Astrocyte of the cerebellum (primary cell): ENCODE data around the gene LRG1.
A peak's percentile ranks its signal among the peaks of the same experiment; 100 is the strongest.

Experiments
- DNase-seq: peaks from one replicate; pipeline ENCODE4 v3.0.0-alpha.2; 2011; ENCODE audit warnings: low read depth
- H3K4me3 ChIP-seq: 2 replicates; pipeline ENCODE4 v1.5.1; 2011; ENCODE audit warnings: mild to moderate bottlenecking, low read depth, low read length, moderate library complexity
- CTCF ChIP-seq: IDR thresholded peaks from 2 replicates; pipeline ENCODE4 v1.5.1; 2012; ENCODE audit warnings: low read length, low read depth, moderate library complexity, mild to moderate bottlenecking; ENCODE audit errors: missing control alignments
- in situ Hi-C: cut with HindIII; loops from 2 replicates; pipeline ENCODE4 v1.10.0; 2017; ENCODE audit warnings: low sequenced_read_pairs

LRG1 gene

DNA sequence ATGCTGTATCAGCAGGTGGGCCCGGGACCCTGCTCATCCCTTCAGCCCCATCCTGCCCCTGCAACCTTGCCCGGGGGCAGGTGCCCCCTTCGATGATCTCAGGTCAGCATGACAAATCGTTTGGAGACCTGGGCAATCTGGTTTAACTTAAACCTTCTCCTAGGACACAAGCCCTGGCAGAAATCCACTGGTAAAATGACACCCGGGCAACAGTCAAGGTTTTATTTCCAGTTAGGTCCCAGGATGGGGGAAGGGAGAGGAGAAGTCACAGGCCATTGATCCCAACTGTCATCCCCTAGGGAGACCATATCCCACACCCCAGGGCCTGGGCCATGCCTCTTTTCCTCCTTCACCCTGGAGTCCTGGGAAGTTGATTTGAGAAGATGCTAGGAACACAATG lies 3.0 kb downstream of the LRG1 start:
- no peak for TF ChIP-seq CTCF
- no peak for DNase-seq
- in situ Hi-C loops: no loop called here

DNA sequence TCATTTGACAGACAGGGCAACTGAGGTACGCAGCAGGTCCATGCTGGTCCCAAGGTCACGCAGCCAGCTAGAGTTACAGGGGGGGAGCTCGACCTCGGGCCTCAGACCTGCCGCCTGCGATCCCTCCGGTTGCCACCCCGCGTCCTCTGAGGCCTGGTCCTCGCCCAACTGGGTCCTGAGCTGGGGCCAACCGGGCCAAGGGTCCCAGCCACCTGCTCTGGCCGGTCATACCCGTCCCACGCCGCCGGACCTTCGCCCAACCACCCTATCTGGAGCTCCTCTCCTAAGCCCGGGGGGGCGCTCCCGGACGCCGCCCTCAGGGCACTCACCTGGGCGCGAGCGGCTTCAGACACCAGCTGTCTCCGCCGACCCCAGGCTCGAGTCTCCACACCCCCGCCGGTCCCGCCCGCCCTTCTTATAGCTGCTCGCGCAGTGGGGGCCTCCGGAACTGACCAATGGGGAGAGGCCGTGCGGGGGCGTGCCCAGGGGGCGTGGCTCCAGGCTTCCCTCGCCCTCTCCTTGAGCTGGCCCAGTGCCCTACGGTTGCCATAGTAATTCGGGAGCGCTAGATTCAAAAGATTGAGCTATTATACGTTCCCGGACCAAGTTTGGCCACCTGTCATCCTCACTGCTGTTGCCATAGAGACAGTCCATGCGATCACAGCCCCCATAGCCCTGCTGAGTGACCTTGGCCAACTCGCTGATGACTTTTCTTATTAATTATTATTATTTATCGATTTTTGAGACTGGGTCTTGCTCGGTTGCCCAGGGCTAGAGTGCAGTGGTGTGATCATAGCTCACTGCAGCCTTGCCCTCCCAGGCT lies 4.8 kb downstream of the LRG1 start, which contains the start of gene PLIN5:
PLIN5 (minus strand) TSS at position 389 of the 823 bp plus-strand sequence. CDS start 1,150 bp downstream, outside the sequence.
- DNase-seq: no peak
- TF ChIP-seq CTCF: no peak
- H3K4me3 ChIP-seq: peak within 1 kb of the TSS; percentile 10
- in situ Hi-C loops: no loop called here

More for the DNA sequence above, 3.0 kb downstream of the LRG1 start:
- no peak overlapping the region for H3K4me3 ChIP-seq

GRCh38 chr19:4533835-4534424 lies 5.9 kb downstream of the LRG1 start:
- in situ Hi-C loops: no loop called here
- H3K4me3 ChIP-seq: no peak overlapping the region
- no peak for TF ChIP-seq CTCF
- no peak for DNase-seq

- no peak for TF ChIP-seq CTCF
- no peak for DNase-seq
- in situ Hi-C loops: no loop called here
- no peak overlapping the region for H3K4me3 ChIP-seq
These were observed 6.5 kb downstream of the LRG1 start for GRCh38 chr19:4533334-4533733.

GRCh38 chr19:4531562-4532165 lies 8.2 kb downstream of the LRG1 start:
- TF ChIP-seq CTCF: no peak
- DNase-seq: no peak
- H3K4me3 ChIP-seq: no peak overlapping the region
- in situ Hi-C loops: no loop called here

- no peak for TF ChIP-seq CTCF
- DNase-seq: no peak
- in situ Hi-C loops: no loop called here
These were observed 9.8 kb downstream of the LRG1 start for GRCh38 chr19:4529924-4530522.

More at GRCh38 chr19:4529924-4530522, 9.8 kb downstream of the LRG1 start:
- no peak overlapping the region for H3K4me3 ChIP-seq
